ENCODE measurements around the gene SLC25A23. TPM values are rescaled to one million over a fixed set of nuclear protein-coding genes. Genes with fewer than 3 reads are reported as not detected.

Gene SLC25A23
- total RNA-seq, 1 donor from 2014 or later, result 20.3 TPM

GRCh38 chr19:6424195-6424938, 35.2 kb downstream of the SLC25A23 start, which contains the start of gene KHSRP:
Gene KHSRP (minus strand): TSS chr19:6424811. CDS start chr19:6424701, 110 bp downstream.
- intact Hi-C loops (cut with micrococcal nuclease), result loop anchor here (10.0 kb wide), 1 partner anchor 800 kb away; the partner anchor contains the start of genes SAFB and SAFB2
- H3K27me3 Mint-ChIP-seq (ENCODE audit: insufficient read depth), result no peaks in the 10 kb centered on the region
- peak within 1 kb of the TSS; percentile 90 for H3K27ac Mint-ChIP-seq
- H3K9me3 Mint-ChIP-seq, result no peaks in the 10 kb centered on the region
- peaks cover 28% of the 10 kb centered on the region for H3K4me1 Mint-ChIP-seq (ENCODE audit: low read depth)
- peak within 1 kb of the TSS; percentile 94 for H3K4me3 Mint-ChIP-seq
- H3K36me3 Mint-ChIP-seq (ENCODE audit: low read depth), result peaks cover 19% of the 10 kb centered on the region
- no peak for DNase-seq (ENCODE audit: low spot score)

GRCh38 chr19:6423499-6424194, 35.9 kb downstream of the SLC25A23 start:
- Mint-ChIP-seq H3K4me1 (ENCODE audit: low read depth) (peaks cover 28% of the 10 kb centered on the region), H3K27ac (peak overlapping the region; percentile 85), H3K9me3 (no peaks in the 10 kb centered on the region), H3K27me3 (ENCODE audit: insufficient read depth) (no peaks in the 10 kb centered on the region), H3K4me3 (peak overlapping the region; percentile 94), H3K36me3 (ENCODE audit: low read depth) (peaks cover 19% of the 10 kb centered on the region)
- intact Hi-C loops (cut with micrococcal nuclease), result loop anchor here (10.0 kb wide), 1 partner anchor 799 kb away; the partner anchor contains the start of genes SAFB and SAFB2
- peak; percentile 28 for DNase-seq (ENCODE audit: low spot score)

- DNase-seq (ENCODE audit: low spot score), result no peak
- Mint-ChIP-seq H3K4me3 (no peak overlapping the region), H3K27me3 (ENCODE audit: insufficient read depth) (no peaks in the 10 kb centered on the region), H3K9me3 (no peaks in the 10 kb centered on the region), H3K27ac (no peak overlapping the region), H3K36me3 (ENCODE audit: low read depth) (peaks cover 28% of the 10 kb centered on the region), H3K4me1 (ENCODE audit: low read depth) (peaks cover 28% of the 10 kb centered on the region)
- intact Hi-C loops (cut with micrococcal nuclease), result loop anchor here (10.0 kb wide), 1 partner anchor 797 kb away; the partner anchor contains the start of genes SAFB and SAFB2
These were observed 38.2 kb downstream of the SLC25A23 start for GRCh38 chr19:6421075-6422014.

GRCh38 chr19:6418562-6418932, 41.0 kb downstream of the SLC25A23 start:
- H3K27ac Mint-ChIP-seq, result no peak overlapping the region
- peaks cover 37% of the 10 kb centered on the region for H3K36me3 Mint-ChIP-seq (ENCODE audit: low read depth)
- no peak for DNase-seq (ENCODE audit: low spot score)
- H3K4me1 Mint-ChIP-seq (ENCODE audit: low read depth), result peaks cover 15% of the 10 kb centered on the region
- no peaks in the 10 kb centered on the region for H3K27me3 Mint-ChIP-seq (ENCODE audit: insufficient read depth)
- intact Hi-C loops (cut with micrococcal nuclease), result no loop called here
- no peak overlapping the region for H3K4me3 Mint-ChIP-seq
- no peaks in the 10 kb centered on the region for H3K9me3 Mint-ChIP-seq

GRCh38 chr19:6417713-6418561, 41.7 kb downstream of the SLC25A23 start:
- H3K9me3 Mint-ChIP-seq, result no peaks in the 10 kb centered on the region
- no peak for DNase-seq (ENCODE audit: low spot score)
- peaks cover 9% of the 10 kb centered on the region for H3K4me1 Mint-ChIP-seq (ENCODE audit: low read depth)
- H3K27ac Mint-ChIP-seq, result no peak overlapping the region
- peaks cover 33% of the 10 kb centered on the region for H3K36me3 Mint-ChIP-seq (ENCODE audit: low read depth)
- intact Hi-C loops (cut with micrococcal nuclease), result no loop called here
- no peaks in the 10 kb centered on the region for H3K27me3 Mint-ChIP-seq (ENCODE audit: insufficient read depth)
- H3K4me3 Mint-ChIP-seq, result no peak overlapping the region

- Mint-ChIP-seq H3K9me3 (no peaks in the 10 kb centered on the region), H3K36me3 (ENCODE audit: low read depth) (peaks cover 27% of the 10 kb centered on the region), H3K4me3 (no peak overlapping the region), H3K27ac (no peak overlapping the region), H3K4me1 (ENCODE audit: low read depth) (no peaks in the 10 kb centered on the region), H3K27me3 (ENCODE audit: insufficient read depth) (no peaks in the 10 kb centered on the region)
- intact Hi-C loops (cut with micrococcal nuclease), result no loop called here
- DNase-seq (ENCODE audit: low spot score), result no peak
These were observed 42.8 kb downstream of the SLC25A23 start for GRCh38 chr19:6416658-6417405.

- intact Hi-C loops (cut with micrococcal nuclease), result no loop called here
- Mint-ChIP-seq H3K27me3 (ENCODE audit: insufficient read depth) (no peaks in the 10 kb centered on the region), H3K36me3 (ENCODE audit: low read depth) (peaks cover 25% of the 10 kb centered on the region)
These were observed 43.9 kb downstream of the SLC25A23 start for GRCh38 chr19:6415591-6416190.

GRCh38 chr19:6414793-6415590, 44.6 kb downstream of the SLC25A23 start:
- intact Hi-C loops (cut with micrococcal nuclease), result no loop called here
- Mint-ChIP-seq H3K9me3 (no peaks in the 10 kb centered on the region), H3K27me3 (ENCODE audit: insufficient read depth) (no peaks in the 10 kb centered on the region), H3K4me1 (ENCODE audit: low read depth) (no peaks in the 10 kb centered on the region), H3K27ac (no peak overlapping the region), H3K4me3 (no peak overlapping the region), H3K36me3 (ENCODE audit: low read depth) (peaks cover 22% of the 10 kb centered on the region)
- no peak for DNase-seq (ENCODE audit: low spot score)

More at GRCh38 chr19:6415591-6416190, 43.9 kb downstream of the SLC25A23 start:
- no peak for DNase-seq (ENCODE audit: low spot score)
- H3K9me3 Mint-ChIP-seq, result no peaks in the 10 kb centered on the region
- H3K4me1 Mint-ChIP-seq (ENCODE audit: low read depth), result no peaks in the 10 kb centered on the region
- no peak overlapping the region for H3K4me3 Mint-ChIP-seq
- no peak overlapping the region for H3K27ac Mint-ChIP-seq

- H3K36me3 Mint-ChIP-seq (ENCODE audit: low read depth), result peaks cover 19% of the 10 kb centered on the region
- H3K9me3 Mint-ChIP-seq, result no peaks in the 10 kb centered on the region
- intact Hi-C loops (cut with micrococcal nuclease), result no loop called here
- no peak overlapping the region for H3K27ac Mint-ChIP-seq
- H3K4me1 Mint-ChIP-seq (ENCODE audit: low read depth), result no peaks in the 10 kb centered on the region
- H3K27me3 Mint-ChIP-seq (ENCODE audit: insufficient read depth), result no peaks in the 10 kb centered on the region
- H3K4me3 Mint-ChIP-seq, result no peak overlapping the region
- no peak for DNase-seq (ENCODE audit: low spot score)
These were observed 45.6 kb downstream of the SLC25A23 start for GRCh38 chr19:6413721-6414643.

GRCh38 chr19:6413291-6413690, 46.3 kb downstream of the SLC25A23 start:
- Mint-ChIP-seq H3K27me3 (ENCODE audit: insufficient read depth) (no peaks in the 10 kb centered on the region), H3K4me1 (ENCODE audit: low read depth) (no peaks in the 10 kb centered on the region), H3K9me3 (no peaks in the 10 kb centered on the region), H3K27ac (no peak overlapping the region), H3K4me3 (no peak overlapping the region), H3K36me3 (ENCODE audit: low read depth) (peaks cover 17% of the 10 kb centered on the region)
- DNase-seq (ENCODE audit: low spot score), result no peak
- intact Hi-C loops (cut with micrococcal nuclease), result no loop called here
